GM19467 (cell line): ENCODE data around the gene ZSWIM9.

Experiments used
- ATAC-seq: cut with Tn5 transposase; IDR thresholded peaks from one replicate; pipeline ENCODE4 v1.9.1; 2021; ENCODE audit warnings: mild to moderate bottlenecking, moderate library complexity; ENCODE audit not compliant: unreplicated experiment

ZSWIM9 gene

DNA sequence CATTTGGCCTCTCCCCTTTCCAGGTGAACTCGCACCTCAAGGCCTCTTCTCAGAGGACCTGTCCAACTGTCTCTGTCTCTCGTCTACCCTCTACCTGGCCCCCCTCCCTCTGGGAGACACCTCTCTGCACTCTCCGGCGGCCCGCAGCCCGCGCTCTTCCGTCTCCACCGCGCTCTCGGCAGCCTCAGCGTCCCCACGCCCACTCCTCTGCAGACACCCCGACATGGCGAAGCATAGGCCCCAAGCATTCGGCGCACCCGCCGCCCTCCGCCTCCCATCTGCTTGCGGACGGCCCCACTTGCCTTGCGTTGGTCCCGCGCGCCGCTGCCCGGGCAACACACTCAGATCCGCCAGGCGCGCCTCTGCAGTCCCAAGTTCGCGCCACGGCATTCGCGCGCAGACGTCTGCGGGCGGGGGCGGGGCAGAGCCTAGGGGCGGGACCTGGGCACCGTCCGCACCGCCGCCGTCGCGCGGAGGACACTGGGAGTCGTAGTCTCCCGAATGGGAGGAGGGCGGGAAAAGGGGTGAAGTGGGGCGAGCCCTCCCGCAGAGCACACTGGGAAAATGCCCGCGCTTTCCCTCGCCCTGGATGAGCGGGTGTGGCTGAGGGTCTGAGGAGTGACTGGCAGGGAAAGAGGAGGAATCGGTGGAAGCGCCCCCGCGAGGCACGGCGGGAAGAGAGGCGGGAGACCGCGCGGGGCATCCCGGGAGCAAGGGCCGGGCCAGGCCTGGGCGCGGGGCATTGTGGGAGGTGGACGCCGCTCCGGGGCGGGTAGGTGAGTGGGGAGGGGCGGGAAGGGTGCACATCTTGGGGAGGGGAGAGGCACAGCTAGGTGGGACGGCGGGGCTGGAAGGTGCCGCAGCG lies at the start of gene ZSWIM9, which contains the start of gene LIG1:
TSS of gene ZSWIM9 (plus strand) at position 742 of the 865 bp plus-strand sequence. CDS start 1,123 bp downstream, outside the sequence.
TSS of gene LIG1 (minus strand) at position 406 of the 865 bp plus-strand sequence. CDS start 4,778 bp downstream, outside the sequence.
- ATAC-seq: peak; percentile 86

DNA sequence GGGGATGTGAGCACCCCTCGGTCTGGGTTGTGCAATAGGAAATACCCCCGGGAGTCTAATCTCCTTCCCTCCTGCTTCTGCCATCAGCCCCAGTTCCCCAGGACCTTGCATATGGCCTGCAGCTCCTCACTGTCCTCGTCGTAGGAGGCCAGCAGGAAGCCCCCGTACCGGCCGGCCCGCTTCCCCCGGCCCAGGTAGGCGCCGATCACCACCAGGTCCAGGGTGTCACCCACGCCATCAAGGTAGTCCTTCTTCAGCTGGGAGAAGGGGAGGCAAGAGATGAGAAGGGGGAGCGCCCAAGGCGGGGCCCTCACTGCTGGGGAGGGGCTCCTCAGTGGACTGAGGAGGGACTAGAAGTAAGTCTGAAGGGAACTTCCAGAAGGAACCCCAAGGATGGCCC lies 49.4 kb upstream of the ZSWIM9 start:
- no peak for ATAC-seq

DNA sequence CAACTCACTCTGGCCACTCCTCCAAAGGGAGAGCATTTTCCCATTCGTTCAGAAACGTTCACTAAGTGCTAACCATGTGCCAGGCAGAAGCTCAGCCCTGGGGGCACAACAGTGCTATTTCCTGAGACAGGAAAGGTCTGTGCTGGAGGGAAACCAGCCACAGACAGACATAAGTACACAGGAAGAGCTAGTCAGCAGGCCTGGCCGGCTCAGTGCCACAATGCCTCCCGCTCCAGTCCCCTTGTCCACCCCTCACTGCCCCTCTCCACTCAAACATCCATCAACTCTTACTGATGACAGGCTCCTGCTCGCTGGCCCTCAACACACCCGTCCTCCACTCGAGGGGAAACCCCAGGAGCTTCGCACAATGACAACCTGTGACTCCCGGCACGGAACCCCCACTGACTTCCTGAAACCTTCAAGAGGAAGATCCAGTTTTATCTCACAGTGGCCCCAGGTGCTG lies 48.5 kb upstream of the ZSWIM9 start:
- no peak for ATAC-seq

DNA sequence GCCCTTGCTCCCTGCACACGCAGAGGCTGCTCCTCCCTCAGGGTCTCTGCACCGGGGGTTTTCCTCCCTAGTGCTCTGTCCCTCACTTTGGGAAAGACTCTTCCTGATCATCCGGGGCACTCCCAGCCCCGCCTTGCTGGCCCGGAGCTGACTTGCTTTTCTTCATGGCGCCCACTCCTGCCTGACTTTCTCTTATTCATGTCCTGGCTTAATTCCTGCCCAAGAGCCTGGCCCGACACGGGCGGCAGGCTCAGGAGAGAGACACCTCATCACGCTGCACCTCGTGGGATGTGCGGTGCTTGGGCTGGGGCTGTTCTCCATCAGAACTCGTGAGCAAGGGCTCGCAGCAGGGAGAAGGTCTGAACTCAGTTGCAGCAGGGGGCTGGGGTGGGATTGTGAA lies 48.1 kb upstream of the ZSWIM9 start:
- ATAC-seq: no peak

DNA sequence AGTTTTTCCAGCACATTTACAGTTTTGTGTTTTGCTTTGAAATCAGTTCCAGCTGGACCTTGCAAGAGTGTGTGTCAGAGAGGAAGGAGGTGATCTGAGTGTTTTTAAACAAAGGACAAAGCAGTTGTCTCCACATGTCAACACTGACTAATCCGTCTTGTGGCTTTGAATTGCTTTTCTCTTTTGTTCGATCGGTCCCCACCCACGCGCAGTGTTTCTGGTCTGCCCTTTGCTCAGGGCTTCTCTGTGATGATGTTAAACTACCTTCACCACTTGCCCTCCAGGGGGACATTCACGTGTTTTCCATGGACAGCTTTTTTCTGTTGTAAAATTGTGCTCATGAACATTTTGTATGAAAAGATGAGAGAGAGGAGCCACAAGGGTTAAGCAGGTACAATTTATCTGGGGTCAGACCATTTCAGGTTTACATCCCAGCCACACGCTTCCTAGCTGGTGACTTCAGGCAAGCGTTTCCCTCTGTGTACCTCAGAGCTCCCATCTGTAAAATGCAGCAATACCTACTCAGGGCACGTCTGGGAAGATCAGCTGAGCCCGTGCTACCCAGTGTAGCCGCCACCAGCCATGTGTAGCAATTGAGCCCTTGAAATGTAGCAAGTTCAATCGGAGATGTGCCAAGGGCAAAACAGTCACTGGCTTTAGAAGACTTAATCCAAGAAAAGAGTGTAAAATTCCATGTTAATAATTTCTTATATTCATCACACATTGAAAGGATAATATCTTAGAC lies 46.4 kb upstream of the ZSWIM9 start:
- no peak for ATAC-seq

DNA sequence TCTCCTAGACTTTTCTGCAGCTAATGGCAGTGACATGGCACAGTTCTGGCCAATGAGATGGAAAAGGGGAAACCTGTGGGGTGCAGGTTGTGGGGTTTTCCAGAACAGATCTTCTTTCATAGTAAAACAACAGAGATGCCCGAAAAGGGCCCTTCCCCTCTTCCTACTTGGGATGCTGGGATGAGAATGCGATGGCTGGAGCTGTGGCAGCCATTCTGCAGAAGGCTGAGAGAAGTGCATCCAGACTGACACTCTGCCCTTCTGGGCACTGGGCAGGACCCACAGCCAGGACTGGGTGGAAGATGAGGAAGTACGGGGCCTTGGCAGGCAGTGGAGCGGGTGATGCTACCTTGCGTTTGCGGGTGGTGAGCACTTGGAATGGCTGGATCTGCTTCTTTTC lies 42.9 kb upstream of the ZSWIM9 start:
- no peak for ATAC-seq

DNA sequence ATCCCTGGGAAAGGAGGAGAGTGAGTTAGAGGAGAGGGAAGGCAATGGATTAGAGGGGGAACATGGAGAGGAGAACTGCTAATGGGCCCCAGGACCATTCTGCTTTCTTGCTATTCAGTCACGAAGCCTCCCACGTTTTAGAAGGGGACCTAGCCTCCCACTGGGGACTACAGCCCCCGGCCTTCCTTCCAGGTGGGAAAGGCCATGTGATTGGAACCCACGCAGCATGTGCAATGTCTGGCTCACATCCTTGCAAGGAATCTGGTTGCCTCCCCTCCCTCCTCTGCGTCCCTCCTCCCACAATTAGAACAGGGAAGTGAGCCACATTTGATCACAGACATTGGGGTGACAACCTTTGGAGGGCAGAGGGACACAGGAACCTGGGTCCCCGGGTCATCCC lies 37.4 kb upstream of the ZSWIM9 start:
- ATAC-seq: no peak

DNA sequence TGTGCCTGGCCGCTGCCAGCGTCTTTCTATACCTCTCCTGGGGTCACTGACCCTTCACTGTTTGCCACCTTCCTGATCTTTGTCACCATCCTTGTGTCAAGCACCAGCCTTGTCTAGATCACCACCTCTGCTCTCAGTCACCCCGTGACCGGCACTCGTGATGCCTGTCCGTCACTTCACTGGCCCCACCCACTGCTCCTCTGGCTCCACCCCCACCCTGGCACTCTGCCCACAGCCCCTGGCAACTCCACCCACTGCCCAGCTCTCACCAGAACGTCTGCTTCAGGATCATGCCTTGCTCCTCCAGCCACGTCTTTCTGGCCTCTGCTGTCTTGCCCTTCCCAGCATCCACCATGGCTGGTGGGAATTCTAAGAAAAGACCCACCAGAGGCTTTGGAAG lies 35.1 kb upstream of the ZSWIM9 start:
- no peak for ATAC-seq

DNA sequence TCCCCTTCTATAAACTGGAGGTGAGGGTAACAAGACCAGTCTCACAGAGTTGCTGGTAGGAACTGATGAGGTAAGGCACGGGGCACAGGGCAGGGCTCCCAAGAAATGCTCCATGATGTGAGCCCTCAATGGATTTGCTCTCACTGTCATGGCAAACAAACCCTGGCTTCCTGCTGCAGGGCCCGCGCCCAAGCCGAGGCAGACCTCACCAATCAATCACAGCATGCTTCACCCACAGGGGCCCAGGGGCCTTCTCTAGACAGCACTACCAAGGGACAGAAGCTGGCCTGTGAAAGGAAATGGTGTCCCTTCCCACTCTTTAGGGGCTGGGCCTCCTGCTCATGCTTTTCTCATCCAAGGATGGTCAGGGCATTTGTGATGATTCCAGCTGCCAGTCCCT lies 33.9 kb upstream of the ZSWIM9 start:
- no peak for ATAC-seq

DNA sequence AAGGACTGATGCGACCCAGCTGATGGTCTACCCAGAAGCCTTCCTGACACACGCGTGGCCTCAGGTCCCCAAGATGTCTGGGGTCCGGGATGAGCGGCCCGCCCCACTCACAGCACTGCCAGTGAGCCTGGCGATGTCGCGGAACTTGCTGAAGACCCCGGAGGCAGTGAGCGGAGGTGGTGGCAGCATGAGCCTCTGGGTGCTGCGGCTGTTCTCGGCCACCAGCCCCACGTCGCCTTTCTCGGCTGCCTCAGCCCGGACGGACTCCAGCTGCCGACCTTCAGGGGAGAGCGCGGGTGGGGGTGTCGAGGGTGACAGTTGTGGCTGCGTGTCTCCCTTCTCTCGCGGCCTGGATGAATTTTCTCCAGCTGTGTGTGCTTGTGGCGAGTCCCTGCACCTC lies 33.1 kb upstream of the ZSWIM9 start:
- ATAC-seq: no peak

DNA sequence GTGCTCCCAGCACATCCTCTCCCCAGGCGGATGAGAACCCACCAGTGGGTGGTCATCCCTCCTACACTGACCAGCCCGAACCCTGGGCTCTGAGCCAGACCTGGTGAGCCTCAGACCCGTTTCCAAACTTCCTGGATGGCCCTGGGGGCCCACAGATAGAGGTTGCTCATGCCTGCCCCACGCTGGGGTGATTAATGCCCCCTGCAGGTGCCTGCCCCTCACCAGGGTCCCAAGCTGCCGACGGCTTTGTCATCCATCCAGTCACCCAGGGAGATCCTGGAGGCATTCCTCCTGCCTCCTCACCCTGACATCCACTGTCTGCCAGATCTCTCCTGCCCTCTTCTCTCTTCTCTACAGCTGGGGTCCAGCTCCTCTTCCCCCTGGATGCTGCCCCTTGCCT lies 31.4 kb upstream of the ZSWIM9 start:
- no peak for ATAC-seq

DNA sequence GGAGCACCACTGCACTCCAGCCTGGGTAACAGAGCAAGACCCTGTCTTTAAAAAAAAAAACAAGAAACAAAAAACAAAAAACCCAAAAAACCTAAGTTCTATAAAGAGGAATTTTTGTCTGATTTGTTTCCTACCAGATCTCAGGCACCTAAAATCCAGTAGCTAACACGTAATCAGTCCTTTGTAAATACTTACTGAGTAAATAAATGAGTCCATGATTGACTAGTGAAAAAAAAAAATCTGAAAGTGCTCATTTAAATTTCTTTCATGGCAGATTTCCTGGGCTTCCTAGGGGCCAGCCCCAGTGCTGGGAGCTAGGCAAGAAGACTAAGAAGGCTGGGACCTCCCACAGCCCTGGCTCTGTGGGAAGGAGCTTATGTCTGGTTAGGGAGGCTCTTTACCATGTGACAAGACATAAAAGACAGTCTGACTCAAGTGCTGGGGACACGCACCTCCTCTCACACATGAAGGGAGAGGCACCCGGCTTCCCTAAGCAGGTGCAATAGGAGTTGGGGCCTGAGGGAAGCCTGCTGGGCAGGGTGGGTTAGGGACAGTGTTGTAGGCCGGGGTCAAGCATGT lies 22.8 kb upstream of the ZSWIM9 start:
- ATAC-seq: no peak

DNA sequence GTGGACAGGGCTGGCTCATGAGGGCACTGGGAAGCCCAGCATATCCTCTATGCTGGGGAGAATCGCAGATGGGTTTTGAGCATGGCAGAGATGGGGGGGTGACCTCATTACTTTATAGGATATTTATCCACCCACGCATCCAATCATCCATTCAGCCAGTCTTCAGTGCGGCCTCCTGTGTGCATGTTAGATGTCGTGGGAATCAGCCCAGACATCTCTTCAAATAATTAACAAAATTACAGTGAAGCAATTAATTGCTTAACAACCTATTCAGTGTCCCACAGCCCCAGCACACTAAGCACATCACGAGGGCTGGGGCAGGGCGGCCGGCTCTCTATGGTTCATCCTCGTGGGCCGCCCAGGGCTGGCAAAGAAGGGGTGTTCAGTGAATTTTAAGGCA lies 21.9 kb upstream of the ZSWIM9 start:
- ATAC-seq: no peak

DNA sequence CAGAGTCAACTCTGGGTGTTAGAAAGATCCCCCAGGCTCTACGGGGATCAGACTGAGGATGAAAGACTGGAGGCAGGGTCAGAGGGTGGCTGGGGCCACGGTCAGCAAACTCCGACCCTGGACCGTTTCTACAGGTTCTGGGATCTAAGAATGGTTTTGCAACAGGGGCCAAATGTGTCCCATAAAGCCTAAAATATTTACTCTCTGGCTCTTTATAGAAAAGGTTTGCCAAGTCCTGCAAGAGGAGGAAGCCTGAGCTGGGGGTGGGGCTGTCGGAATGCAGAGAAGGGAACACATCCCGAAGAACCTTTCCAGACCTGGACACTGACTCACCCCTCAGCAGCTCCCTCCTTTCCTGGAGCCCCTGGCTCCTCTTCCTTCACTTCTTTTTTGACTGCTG lies 21.1 kb upstream of the ZSWIM9 start:
- no peak for ATAC-seq

DNA sequence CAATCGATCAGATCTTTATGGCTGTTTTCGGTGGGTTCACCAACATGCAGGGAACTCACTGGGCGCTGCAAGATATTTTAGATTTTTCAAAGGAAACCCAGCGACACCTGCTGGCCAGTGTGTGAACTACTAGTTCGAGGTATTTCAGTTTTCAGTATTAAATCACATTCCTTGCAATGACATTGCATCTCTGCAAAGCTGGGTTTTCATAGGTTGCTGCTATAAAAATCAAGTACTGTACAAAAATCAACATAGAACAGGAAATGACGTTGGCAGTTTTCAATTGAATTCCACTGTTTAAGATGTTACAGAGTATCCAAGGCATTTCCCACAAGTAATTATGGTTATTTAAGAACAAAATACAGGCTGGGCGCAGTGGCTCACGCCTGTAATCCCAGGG lies 17.9 kb upstream of the ZSWIM9 start:
- no peak for ATAC-seq

DNA sequence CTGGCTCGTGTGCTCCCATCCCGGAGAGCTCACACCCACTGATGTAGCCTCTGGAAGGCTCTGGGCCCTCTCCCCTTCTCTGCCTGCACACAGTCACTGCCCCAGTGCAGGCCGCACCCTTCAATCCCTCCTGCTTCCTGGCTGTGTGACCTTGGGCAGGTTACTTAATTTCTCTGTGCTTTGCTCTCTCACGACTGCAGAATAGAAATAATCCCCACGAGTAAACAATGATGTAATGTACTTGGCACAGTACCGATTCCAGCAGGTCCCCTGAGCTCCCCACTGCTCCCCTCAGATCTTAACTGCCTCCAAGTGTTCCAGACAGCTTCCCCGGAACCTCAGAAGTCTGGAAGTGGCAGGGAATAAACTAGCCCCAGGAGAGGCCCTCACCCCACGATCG lies 16.5 kb upstream of the ZSWIM9 start:
- ATAC-seq: no peak

DNA sequence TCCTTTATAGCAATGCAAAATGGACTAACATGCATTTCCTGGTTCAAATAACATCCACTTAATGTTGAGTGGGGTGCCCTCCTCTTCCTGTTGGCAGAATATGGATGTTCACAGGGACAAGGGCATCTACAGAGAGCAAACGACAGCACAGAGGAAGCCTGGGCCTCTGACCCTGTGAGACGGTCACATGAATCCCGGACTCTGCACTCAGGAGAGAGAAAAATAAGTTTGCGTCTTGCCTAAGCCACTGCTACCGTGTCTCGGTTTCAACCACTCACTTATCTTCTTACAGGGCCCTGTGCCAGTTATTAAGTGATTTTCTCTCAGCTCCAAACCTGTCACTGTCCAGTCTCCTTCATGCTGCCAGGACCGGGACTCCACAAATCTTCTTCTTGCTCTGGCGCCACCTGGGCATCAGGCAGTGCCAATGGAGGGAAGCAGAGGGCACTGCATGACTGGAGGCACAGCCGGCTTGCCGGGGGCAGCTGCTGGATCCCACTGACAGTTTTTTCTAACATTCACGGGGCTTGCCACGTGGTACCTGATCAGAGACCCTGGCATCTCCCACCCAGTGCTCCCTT lies 12.2 kb upstream of the ZSWIM9 start:
- ATAC-seq: no peak

DNA sequence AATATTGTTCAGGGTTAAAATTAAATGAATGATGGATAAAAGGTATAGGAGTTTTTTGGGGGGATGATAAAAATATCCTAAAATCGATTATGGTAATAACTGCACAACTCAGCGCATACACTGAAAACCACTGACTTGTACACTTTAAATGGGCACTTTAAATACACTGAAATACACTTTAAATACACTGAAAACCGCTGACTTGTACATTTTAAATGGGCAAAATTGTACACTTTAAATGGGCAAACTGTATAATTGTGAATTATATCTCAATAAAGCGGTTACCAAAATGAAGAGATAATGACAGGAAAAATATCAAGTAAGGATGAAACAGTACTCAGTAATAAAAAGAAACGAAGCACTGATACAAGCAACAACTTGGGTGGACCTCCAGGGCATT lies 1.8 kb upstream of the ZSWIM9 start:
- ATAC-seq: no peak

DNA sequence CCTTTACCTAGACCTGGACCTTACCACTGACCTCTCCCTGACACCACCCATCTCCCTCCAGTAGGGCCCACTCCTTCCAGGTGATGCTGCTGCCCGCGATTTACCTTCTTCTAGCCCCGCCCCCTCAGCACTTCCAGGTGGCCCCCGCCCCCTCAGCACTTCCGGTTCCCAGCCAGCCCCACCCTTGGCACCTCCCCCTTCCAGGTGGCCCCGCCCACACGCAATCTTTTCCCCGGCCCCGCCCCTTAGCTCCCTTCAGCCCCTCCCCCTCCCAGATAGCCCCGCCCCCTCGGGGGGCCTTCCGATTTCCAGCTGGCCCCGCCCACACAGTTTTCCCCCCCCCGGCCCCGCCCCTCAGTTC lies 922 bp upstream of the ZSWIM9 start:
- no peak for ATAC-seq

DNA sequence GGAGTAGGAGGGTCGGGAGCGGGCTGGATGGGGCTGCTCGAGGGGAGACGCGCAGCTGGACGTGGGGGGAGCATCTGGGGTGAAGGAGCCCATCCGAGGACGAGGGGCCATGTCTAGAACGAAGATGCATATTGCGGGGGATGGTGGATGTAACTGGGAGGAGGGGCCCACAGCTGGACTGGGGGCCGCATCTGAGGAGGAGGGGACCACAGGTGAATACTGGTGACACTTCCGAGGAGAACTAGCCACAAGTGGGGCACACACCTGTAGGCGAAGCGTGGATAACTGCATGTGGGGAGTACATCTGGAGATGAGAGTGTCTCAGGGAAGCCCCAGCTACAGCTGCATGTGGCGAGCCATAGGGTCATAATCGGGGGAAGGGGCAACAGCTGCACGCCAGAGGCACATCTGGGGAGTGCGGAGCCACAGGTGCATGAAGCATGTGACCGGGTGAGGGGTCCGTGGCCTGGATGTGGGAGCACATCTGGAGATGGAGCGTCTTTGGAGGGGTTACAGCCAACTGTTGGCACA lies 402 bp downstream of the ZSWIM9 start:
- no peak for ATAC-seq

DNA sequence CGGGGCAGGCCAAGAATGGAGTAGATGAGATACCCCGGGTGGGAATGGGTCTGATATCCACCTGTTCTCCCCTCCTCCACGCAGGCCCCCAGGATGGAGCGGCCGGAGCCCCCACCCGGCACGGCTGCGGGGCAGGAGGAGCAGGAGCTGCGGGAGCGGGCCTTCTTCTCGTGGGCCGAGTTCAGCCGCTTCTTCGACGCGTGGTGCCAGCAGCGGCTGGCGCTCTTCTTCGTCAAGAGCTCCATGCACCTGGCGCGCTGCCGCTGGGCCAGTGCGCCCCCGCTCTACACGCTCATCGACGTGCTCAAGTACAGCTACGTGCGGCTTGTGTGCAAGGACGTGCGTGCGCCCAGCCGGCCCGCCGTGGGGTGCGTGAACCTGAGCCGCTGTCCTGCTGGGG lies 1.2 kb downstream of the ZSWIM9 start:
- ATAC-seq: no peak
